CD4-positive, alpha-beta T cell treated with Interleukin-15 for 4 hours (primary cell): ENCODE data around the gene EZH2.

Source experiments
- DNase-seq: peaks from one replicate; pipeline ENCODE4 v3.0.0-alpha.2; 2020; ENCODE audit warnings: low spot score

EZH2 gene

GRCh38 chr7:148854983-148855382, 29.1 kb downstream of the EZH2 start:
- no peak for DNase-seq

- no peak for DNase-seq
Measured at GRCh38 chr7:148852272-148852671, 31.8 kb downstream of the EZH2 start.

GRCh38 chr7:148850564-148850963, 33.5 kb downstream of the EZH2 start:
- no peak for DNase-seq

GRCh38 chr7:148849393-148850098, 34.5 kb downstream of the EZH2 start:
- DNase-seq: no peak

GRCh38 chr7:148847815-148848734, 36.0 kb downstream of the EZH2 start:
- DNase-seq: no peak

GRCh38 chr7:148838905-148839304, 45.2 kb downstream of the EZH2 start:
- peak; percentile 24 for DNase-seq

- no peak for DNase-seq
Measured at GRCh38 chr7:148835854-148836253, 48.2 kb downstream of the EZH2 start.

- no peak for DNase-seq
Measured at GRCh38 chr7:148834605-148835004, 49.5 kb downstream of the EZH2 start.

GRCh38 chr7:148831782-148832181, 52.3 kb downstream of the EZH2 start:
- no peak for DNase-seq

- DNase-seq: no peak
Measured at GRCh38 chr7:148830897-148831692, 53.0 kb downstream of the EZH2 start.

- DNase-seq: no peak
Measured at GRCh38 chr7:148828965-148829364, 55.1 kb downstream of the EZH2 start.

GRCh38 chr7:148825338-148825737, 58.8 kb downstream of the EZH2 start:
- no peak for DNase-seq

GRCh38 chr7:148824864-148825263, 59.2 kb downstream of the EZH2 start:
- DNase-seq: no peak

- no peak for DNase-seq
Measured at GRCh38 chr7:148821422-148821821, 62.7 kb downstream of the EZH2 start.

GRCh38 chr7:148819697-148820360, 64.3 kb downstream of the EZH2 start:
- no peak for DNase-seq

GRCh38 chr7:148815612-148816011, 68.5 kb downstream of the EZH2 start:
- no peak for DNase-seq

- DNase-seq: no peak
Measured at GRCh38 chr7:148814922-148815559, 69.0 kb downstream of the EZH2 start.

GRCh38 chr7:148813890-148814289, 70.2 kb downstream of the EZH2 start:
- DNase-seq: no peak

GRCh38 chr7:148811892-148812291, 72.2 kb downstream of the EZH2 start:
- no peak for DNase-seq

GRCh38 chr7:148809856-148810255, 74.2 kb downstream of the EZH2 start:
- DNase-seq: no peak

GRCh38 chr7:148807436-148807835, 76.7 kb downstream of the EZH2 start:
- no peak for DNase-seq
